Activated effector memory CD4-positive, alpha-beta T cell treated with anti-CD3 and anti-CD28 coated beads, Interleukin-2, amount 50 U/mL, for 16 hours (primary cell): ENCODE measurements around the gene HOXD9.

Experiments used
- DNase-seq: peaks from one replicate; pipeline ENCODE4 v3.0.0-alpha.2; 2020

The HOXD9 gene

DNA sequence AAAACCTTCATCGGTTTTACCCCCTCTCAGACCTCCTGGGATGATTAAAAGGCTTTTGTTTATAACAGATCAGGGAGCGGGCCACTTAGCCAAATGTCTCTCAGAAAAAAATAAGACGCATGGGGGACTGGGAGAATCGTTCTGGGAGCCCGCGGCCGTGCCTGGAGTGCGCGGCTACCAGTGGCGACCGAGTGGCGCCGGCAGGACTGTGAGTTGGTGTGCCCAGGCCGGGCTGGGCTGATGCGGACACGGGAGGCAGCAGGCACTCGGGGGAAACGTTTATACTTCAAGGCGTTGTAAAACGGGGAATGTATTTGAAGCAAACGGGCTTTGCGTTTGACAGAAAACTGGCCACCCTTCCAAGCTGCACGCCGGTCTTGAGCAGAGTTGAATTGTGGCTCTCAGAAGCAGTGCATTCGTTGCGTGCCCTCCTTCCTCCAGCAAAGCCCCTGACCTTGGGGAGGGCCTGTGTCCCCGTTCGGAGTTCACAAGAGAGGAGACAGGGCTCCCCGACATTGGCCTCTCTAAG is 10.6 kb upstream of the HOXD9 start:
- DNase-seq, result no peak

DNA sequence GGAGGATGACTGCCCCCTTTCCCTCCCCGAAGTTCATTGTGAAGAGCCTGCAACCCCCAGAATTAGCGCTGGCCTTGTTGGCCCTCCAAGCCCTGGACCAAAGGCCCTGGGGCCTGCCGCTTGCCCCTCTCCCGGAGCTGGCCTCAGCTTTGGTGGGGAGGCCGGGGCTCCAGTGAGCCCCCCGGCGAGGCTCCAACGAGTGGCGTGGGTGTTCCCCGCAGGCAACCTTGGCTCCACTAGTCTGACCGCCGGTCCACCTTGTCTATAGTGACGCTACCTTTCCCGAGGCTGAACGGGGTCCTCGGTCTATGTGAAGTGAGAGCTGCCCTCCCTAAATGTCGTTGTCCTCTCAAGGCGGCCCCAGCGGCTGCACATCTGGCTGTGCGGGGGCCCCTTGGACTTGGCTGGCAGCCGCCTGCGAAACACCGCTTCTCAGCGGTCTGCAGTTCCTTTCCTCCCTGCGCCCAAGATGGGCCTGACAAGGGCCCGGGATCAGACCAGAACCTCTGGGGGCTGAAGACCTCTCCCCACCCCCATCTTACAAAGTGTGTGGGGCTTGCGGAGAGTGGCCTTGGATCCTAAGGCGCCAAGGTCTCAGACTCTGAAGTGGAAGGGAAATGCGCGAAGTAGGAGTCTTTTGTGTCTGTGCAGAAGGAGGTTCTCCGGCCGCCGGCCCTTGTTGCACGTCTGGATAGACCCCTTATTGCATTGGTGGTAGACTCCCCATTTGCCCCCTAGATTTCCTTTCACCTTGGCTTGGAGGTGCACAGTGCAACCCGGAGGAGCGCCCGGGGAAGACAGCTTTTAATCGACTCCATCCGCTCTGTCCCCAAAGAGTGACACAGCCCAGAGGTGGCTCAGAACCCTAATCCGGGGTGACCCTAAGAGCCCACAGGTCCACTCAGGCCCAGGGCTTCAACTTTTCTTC is 9.9 kb upstream of the HOXD9 start:
- DNase-seq, result no peak

DNA sequence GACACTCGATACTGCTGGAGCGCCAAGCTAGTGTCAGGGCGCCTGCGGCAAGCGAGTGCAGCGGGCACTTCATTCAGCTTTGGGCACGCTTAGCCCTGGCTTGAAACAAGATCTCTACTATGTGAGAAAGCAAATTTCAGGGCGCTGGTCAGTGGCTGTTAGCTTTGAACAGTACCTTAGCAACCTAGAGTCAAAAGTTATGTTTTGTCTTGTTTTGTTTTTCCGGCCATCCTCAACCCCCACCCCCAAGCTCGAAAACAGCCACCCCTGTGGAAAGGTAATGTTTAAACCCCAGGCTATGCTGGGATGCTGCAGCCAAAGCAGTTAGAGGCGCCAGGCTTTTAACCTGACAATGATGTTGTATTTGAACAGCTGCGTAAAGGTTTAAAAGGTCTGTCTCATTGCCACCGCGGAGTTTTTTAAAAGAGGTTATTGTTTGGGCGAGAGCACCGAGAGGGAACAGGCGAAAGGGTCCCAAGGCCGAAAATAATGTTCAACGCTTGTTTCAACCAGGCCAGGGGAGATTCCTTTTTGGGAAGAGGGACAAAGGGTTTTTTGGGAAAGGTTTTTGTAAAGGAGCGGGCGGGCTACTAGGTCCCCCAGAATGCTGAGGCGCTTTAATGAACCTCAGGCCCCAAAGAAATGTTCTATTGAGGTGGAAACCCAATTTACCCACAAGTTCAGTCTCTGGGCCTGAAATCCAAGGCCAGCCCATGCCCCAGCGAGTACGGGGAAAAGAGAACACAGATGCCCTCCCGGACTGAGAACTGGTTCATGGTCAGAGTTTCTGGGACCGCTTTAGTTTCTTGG is 8.2 kb upstream of the HOXD9 start:
- DNase-seq, result no peak

DNA sequence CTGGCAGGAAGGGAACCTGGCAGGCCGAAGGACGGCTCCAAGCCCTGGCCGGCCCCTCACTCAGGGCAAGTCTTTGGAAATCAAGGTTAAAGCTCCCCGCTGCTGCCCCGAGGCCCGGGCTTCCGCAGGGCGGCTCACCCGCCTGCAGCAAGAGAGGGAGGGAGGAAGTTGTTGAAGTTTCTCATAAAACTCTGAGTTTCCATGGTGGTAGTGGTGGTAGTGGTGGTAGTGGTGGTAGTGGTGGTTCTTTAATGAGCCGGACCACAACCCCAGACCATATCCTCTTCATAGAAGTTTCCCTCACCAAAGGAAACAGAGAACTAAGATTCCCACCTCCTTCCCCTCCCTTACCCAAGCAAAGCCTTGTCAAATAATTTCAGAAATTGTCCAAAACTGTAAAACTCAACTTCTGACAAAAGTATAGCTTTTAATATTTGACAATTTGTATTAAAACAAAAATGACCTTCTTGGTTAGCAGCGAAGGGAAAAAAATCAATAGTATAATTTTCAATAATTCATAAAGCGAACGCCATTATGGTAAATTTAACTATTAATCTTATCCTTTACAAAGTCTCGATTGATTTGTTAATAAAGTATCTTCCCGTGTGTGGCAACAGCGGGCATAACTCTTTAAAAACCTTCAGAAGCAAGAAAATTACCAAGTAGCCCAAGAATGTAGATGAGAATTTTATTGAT is 7.4 kb upstream of the HOXD9 start:
- no peak for DNase-seq

DNA sequence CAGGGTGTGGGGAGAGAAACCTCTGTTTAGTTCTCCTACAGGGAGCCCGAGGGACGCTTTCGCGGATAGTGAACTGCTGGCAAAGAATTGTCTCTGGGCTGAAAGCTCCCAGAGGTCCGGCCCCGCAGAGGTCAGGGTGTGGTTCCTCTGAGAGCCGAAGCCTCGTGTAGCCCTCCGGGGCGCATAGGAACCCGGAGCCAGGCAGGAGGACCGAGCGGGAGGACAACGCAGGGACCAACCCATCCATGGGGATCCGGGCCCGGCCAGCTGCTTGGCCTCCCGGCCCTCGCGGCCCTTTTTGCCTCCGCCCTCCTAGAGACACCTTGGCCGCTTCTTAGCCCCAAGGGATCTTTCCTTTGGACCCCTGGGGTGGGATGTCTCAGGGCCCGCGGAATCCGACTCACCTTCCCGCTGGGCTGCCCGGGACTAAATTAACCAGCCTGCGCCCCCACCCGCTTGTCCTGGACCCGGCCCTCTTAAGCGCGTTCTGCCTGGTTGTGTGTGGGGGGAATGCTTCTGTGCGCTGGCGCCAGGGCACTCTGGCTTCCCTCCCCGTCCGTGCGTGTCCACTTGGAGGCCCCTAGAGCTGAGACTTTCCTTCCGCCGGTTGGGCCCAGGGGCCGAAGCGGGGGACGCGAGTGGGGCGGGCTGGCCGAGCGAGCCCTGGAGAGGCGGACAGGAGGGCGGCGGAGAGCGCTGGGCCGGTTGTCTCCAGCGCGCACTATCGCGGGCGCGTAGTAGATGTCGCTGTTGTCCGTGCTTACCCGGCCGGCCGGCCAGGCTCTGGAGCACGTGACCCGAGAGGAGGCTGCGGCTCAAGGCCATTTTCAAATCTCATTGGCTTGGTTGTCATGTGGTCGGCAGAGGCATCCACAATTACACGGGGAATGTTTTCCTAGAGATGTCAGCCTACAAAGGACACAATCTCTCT is 6.4 kb upstream of the HOXD9 start, which contains the start of gene HOXD10:
TSS of gene HOXD10 (plus strand) at position 896 of the 931 bp plus-strand sequence. CDS start 56 bp downstream, outside the sequence.
- DNase-seq, result no peak

DNA sequence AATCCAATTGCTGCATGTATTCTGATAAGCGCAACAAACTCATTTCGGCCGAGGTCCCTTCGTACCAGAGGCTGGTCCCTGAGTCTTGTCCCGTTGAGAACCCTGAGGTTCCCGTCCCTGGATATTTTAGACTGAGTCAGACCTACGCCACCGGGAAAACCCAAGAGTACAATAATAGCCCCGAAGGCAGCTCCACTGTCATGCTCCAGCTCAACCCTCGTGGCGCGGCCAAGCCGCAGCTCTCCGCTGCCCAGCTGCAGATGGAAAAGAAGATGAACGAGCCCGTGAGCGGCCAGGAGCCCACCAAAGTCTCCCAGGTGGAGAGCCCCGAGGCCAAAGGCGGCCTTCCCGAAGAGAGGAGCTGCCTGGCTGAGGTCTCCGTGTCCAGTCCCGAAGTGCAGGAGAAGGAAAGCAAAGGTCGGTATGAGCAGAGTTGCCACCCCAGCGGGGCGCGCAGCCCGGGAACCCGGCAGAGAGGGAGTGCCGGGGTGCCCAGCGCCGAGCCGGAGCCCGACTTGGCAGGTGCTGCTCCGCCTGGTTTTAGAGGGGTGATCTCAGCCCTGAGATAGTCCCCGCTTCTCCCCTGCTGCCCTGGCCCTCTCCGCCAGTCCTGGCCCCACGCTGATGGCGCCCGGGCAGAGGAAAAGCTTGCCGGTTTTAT is 5.2 kb upstream of the HOXD9 start:
- no peak for DNase-seq

DNA sequence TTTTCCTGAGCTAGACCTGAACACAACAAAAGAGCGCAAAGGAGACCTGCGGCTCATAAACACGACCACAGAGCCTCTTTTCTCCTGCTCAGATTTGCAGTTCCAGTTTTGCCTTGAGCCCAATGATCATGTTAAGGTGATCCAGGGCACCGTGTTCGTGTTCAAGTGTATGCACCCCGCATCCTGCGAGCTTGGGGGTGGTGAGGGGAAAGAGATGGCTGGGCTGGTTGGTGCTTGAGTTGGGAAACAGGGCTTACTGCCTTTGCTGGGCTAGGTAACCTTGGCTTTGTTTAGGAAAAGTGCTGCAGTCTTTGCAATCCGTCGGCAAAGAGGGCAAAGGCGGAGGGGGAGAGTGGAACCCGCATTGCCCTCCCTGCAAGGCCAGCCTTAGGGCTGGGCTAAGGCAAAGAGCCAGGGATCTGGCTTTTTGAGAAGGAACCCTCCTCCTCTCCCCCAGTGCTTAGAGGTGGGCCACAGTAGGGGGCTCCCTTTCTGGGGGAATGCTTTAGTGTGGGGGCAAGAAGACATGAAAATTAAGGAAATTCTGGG is 4.6 kb upstream of the HOXD9 start:
- no peak for DNase-seq

DNA sequence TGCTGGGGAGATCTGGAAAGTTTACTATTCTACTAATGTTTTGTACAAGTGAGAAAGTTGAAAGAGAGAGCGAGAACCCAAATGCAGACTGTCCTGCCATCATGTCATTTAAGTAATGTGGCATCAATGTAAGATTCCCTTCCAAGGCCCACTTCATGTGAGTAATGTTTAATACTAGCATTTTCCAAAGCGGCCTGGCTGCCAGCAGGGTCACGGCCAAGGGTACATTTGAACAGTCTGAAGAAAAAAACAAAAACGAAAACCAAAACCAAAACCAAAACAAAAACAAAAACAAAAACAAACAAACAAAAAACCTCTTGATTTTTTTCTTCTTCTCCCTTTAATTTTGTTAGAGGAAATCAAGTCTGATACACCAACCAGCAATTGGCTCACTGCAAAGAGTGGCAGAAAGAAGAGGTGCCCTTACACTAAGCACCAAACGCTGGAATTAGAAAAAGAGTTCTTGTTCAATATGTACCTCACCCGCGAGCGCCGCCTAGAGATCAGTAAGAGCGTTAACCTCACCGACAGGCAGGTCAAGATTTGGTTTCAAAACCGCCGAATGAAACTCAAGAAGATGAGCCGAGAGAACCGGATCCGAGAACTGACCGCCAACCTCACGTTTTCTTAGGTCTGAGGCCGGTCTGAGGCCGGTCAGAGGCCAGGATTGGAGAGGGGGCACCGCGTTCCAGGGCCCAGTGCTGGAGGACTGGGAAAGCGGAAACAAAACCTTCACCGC is 3.7 kb upstream of the HOXD9 start:
- no peak for DNase-seq

DNA sequence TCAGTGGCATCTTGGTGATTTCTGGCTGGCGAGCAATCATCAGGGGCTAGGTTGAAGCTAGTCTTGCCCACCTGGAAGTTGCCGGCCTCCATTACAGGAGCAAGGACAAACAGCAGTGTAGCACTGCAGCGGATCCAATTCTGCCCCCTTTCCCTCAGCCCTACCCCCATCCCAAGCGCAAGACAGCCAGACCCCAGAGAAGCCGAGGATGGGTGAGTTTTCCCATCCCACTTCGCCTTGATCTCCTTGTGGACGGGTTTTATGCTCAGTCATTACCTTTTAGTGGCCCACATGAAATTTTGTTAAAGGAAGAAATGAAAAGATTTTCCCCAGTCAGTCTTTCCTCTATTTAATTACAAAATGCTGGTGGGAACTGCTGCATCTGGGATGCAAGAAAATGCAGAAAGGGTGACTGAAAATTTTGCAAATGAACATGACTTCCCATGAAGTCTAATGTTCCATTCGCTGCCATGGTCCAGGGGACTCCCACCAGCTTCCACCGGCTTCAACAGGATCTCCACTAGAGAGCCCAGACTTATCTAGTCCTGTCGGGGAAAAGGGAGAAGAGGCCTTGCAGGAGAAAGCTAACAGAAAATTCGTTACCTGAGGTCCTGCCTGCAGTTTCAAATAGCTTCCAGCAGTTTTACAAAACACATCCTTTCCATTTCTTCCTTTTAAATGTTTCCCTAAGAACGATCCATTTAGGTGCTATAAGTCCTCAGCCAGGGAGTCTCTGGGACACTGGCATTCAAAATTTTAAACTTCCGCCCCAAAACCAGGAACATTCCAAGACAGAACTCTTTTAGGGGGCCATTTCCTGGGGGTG is 1.9 kb upstream of the HOXD9 start:
- DNase-seq, result no peak

DNA sequence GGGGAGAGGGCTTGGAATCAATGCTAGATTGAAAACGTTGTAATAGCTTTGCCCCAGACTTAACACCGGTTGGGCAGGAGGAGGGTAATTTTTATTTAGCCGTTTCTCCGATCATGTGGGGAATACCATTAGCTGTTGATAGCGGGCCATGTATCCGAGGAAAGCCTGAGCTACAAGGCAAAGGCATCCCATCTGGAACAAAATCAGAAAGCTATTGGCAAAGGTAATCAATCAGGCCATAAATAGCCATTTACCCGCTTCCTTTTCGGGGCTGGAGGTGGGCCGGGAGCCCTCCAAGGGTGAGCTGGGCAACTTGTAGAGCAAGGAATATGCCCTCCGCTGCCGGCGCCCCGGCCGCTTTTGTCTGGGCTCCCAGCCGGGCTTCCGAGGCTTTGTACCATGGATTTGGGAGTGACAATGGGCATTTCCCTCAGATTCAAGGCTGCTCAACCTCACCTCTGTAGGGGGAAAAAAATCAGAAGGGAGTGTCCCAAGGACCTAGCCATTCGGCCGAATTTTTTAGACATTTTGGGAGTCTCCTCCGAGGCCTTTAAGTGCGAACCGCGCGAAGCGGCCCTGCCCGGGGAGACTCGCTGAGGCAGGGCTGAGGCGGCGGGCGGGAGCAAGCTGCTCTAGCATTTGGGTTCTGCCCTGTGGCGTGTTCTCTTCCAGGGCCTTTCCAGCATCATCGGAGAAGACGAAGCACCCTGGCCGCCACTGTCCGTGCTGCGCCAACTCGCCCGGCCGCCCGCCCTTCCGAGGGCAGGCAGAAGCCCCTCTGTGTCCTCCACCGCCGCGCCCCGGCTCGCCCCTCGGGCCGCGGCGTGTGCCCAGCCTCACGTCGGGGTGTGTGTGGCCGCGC is 1.1 kb upstream of the HOXD9 start:
- DNase-seq, result no peak

DNA sequence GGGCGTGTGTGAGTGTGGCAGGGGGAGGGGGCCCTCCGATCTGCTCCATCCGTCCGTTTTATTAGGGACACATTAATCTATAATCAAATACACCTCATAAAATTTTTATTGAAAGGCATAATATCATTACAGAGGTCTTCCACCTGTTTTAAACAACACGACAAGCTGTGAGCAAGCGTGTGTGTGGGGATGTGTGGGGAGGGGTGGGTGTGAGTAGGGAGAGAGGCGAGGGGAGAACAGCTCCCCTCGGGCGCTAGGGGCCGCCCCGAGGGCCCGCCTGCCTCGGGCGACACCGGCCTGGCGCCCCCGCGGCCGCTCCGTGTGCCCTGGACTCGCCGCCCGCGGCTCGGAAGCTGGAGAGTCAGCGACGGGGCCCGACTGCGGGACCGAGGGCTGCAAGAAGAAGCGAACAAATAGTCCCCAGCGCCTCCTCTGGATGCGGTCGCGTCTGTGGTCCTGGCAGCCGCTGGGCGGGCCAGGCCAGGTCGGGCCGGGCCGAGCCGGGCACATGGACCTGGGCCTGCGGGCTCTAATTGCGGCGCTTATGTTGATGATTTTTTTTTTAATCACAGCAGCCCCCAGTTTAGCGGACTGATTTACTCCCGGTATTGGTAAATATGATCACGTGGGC is 352 bp upstream of the HOXD9 start:
- DNase-seq, result no peak

DNA sequence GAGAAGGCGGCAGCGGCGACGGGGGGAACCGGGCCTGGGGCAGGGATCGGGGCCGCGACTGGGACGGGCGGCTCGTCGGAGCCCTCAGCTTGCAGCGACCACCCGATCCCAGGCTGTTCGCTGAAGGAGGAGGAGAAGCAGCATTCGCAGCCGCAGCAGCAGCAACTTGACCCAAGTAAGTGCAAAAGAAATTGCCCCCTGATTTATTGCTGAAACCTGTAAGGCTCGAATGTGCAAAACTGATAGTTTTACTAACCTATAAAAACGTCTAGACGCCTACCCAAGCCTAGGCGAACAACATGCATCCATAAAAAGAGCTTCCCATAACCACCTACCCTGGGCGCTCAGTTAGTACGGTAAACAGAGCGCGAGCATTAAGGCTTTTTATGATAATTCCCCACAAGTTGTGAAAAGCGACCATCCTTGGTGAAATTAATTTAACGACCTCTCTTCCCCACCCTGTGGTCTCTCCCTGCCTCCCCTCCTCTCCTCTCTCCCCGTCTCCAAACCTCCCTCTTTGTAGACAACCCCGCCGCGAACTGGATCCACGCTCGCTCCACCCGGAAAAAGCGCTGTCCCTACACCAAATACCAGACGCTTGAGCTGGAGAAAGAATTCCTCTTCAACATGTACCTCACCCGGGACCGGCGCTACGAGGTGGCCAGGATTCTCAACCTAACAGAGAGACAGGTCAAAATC is 1.0 kb downstream of the HOXD9 start:
- no peak for DNase-seq

DNA sequence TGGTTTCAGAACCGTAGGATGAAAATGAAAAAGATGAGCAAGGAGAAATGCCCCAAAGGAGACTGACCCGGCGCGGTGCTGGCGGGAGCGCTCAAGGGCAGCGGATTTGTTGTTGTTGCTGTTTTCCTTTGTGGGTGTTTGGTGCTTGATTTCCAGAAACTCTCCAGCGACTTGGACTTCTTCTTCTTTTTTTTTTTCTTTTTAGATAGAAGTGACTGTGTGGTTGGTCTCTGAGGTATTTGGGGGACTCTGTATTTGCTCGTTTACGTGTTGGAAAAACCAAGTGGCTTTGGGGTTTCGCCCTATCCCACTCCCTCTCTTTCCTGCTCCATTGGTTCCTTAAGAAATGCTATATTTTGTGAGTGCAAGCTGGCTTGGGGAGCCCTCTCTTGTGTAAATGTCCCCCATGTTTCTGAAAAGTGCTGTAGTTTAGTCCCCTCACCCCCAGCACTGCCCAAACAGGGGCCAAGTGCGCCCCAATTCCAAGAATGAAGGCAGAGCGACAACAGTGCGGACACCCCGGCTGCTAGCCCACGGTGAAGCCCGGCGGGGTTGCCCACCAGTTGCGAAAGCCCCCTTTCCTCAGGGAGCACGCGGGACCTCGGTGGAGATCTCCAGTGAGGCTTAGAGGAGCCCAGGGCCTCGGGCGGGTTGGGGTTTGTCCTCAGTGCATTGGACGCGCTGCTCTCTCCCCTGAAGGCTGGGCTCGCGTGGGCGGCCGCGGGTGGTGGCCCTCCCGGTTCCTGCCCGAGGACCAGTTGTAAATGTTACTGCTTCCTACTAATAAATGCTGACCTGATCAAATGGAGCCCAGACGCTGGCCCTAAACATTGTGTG is 1.8 kb downstream of the HOXD9 start:
- DNase-seq, result no peak

DNA sequence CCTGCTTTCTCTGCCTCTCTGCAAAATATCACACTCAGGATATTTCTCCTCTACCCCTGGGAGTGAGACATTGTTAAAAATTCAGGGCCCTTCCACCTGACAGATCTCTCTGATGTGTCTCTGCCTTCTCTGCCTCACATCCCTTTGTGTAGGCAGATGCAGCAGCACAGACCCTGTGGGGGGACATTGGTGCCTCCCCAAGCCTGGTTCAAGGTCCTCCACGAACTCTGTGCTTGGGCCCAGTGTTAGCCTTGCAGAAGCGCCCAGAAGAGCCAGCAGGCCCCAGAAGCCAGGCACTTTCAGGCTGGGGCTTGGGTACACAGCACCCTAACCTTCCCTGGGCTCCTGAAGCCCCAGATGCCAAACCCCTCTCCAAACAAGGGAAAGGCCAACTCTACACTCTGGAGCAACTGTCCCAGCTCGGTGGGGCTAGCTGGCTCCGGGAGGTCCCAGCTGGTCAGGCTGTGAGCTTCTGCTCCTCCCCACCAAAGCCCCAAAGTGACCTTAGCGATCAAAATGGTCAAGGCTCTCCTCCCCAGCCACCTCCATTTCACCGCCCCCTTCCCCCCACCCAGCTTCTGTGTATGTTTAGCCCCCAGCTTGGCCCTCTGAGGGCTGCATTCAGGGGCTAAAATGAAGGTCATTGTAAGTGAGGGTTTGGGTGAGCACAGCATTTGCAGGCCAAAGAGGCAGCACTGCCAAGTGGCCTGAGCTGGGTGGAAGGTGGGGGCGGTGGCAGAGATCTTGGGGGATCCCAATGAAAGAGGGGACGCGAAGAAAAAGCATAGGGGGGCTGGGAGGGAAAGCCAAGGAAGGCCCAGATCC is 2.6 kb downstream of the HOXD9 start:
- DNase-seq, result no peak

DNA sequence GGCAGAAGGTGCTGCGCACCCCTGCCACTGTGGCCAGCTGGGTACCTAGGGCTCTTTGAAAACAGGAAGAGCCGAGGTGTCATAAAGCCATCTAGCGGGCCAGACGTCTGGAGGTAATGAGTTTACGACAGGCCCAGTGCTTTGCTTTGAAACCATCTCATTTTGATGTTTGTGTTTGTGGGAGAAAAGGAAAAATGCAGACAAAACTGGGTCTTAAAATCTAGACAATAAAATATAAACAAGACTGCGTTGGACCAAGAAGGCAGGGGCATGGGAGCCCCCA is 3.2 kb downstream of the HOXD9 start:
- no peak for DNase-seq
